GM23338 (cell line): ENCODE results near the gene GHR.

Experiments
- CREB1 ChIP-seq: fragments of 250-450 bp; sonication (Bioruptor Pico); IDR thresholded peaks from 2 replicates; pipeline ENCODE4 v1.5.0; 2020; ENCODE audit warnings: low read depth, mild to moderate bottlenecking, moderate library complexity
- EZH2 ChIP-seq: fragments of 200-600 bp; sonication (generic); IDR thresholded peaks from one replicate; pipeline ENCODE4 v1.8.0; 2017; ENCODE audit warnings: antibody characterized with exemption, mild to moderate bottlenecking, low read depth; ENCODE audit not compliant: unreplicated experiment
- EZH2phosphoT487 ChIP-seq: fragments of 200-600 bp; sonication (generic); IDR thresholded peaks from one replicate; pipeline ENCODE4 v1.8.1; 2018; ENCODE audit warnings: antibody characterized with exemption; ENCODE audit not compliant: unreplicated experiment
- NANOG ChIP-seq: IDR thresholded peaks from 2 replicates; pipeline ENCODE4 v1.6.1; 2016; ENCODE audit warnings: antibody characterized with exemption, borderline replicate concordance
- POLR2AphosphoS5 ChIP-seq: IDR thresholded peaks from 2 replicates; pipeline ENCODE4 v1.6.1; 2016; ENCODE audit warnings: antibody characterized with exemption, low read depth
- STAT1 ChIP-seq: IDR thresholded peaks from one replicate; pipeline ENCODE4 v1.6.1; 2016; ENCODE audit warnings: antibody characterized with exemption; ENCODE audit not compliant: unreplicated experiment
- ZNF114 ChIP-seq: fragments of 250-450 bp; sonication (Bioruptor Pico); IDR thresholded peaks from 2 replicates; pipeline ENCODE4 v1.5.0; 2020; ENCODE audit warnings: mild to moderate bottlenecking, moderate library complexity
- TF ChIP-seq, protein P1 (sequence below), 2 experiments: fragments of 200-600 bp in 1 of 2; sonication (generic) in 1 of 2; conservative IDR thresholded peaks; 2 replicates each; pipeline versions ENCODE4 v1.5.1 to v1.6.1; 2016 to 2017; ENCODE audit warnings: antibody characterized with exemption in 2 of 2, low read depth in 2 of 2, mild to moderate bottlenecking in 2 of 2, moderate library complexity in 1 of 2
- TF ChIP-seq, protein P2 (sequence below): IDR thresholded peaks from one replicate; pipeline ENCODE4 v1.6.1; 2018; ENCODE audit warnings: antibody characterized with exemption; ENCODE audit not compliant: unreplicated experiment

DNA sequence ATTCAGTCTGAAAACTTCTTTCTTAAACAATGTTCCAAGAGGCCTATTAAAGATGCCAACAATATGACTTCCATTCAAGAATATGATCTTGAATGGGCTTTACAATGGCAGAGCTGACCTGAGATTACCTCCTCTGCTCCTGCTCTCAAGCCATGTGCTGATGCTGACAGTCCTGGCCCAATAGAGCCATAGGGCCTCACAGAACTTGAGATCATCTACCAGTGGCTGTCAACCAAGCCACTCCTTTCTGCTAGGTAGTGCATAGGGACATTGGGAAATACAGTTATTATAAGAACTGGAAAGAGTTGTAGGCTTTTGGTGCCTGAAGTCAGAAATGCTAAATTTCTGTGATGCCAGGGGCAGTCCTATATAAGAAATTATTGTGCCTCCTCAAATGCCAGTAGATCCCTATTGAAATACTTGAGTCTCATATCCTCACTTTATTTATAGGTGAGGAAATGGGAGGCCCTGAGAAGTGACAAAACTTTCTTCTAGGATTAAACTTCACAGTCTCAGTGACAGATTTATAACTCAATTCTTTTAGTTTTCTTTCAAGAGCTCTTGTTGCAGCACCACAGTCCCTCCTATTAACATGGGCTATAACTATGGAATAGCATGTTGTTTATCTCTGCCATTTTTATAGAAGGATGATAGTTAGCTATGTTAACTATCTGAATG, 10.9 kb downstream of the GHR start:
- TF ChIP-seq, protein P1, sequence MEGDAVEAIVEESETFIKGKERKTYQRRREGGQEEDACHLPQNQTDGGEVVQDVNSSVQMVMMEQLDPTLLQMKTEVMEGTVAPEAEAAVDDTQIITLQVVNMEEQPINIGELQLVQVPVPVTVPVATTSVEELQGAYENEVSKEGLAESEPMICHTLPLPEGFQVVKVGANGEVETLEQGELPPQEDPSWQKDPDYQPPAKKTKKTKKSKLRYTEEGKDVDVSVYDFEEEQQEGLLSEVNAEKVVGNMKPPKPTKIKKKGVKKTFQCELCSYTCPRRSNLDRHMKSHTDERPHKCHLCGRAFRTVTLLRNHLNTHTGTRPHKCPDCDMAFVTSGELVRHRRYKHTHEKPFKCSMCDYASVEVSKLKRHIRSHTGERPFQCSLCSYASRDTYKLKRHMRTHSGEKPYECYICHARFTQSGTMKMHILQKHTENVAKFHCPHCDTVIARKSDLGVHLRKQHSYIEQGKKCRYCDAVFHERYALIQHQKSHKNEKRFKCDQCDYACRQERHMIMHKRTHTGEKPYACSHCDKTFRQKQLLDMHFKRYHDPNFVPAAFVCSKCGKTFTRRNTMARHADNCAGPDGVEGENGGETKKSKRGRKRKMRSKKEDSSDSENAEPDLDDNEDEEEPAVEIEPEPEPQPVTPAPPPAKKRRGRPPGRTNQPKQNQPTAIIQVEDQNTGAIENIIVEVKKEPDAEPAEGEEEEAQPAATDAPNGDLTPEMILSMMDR (conservative IDR thresholded peaks at IDR 0.05; ENCODE audit: low read depth in 2 of 2), result no peak
- TF ChIP-seq STAT1 (no peak), EZH2 (no peak), POLR2AphosphoS5 (no peak), EZH2phosphoT487 (no peak), CREB1 (no peak), ZNF114 (CRISPR knock-in tag) (no peak), NANOG (no peak)
- TF ChIP-seq, protein P2, sequence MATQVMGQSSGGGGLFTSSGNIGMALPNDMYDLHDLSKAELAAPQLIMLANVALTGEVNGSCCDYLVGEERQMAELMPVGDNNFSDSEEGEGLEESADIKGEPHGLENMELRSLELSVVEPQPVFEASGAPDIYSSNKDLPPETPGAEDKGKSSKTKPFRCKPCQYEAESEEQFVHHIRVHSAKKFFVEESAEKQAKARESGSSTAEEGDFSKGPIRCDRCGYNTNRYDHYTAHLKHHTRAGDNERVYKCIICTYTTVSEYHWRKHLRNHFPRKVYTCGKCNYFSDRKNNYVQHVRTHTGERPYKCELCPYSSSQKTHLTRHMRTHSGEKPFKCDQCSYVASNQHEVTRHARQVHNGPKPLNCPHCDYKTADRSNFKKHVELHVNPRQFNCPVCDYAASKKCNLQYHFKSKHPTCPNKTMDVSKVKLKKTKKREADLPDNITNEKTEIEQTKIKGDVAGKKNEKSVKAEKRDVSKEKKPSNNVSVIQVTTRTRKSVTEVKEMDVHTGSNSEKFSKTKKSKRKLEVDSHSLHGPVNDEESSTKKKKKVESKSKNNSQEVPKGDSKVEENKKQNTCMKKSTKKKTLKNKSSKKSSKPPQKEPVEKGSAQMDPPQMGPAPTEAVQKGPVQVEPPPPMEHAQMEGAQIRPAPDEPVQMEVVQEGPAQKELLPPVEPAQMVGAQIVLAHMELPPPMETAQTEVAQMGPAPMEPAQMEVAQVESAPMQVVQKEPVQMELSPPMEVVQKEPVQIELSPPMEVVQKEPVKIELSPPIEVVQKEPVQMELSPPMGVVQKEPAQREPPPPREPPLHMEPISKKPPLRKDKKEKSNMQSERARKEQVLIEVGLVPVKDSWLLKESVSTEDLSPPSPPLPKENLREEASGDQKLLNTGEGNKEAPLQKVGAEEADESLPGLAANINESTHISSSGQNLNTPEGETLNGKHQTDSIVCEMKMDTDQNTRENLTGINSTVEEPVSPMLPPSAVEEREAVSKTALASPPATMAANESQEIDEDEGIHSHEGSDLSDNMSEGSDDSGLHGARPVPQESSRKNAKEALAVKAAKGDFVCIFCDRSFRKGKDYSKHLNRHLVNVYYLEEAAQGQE, result no peak
